ENCODE results near the gene FUCA2.
A peak's percentile ranks its signal among the peaks of the same experiment; 100 is the strongest.

The FUCA2 gene

GRCh38 chr6:143539106-143539505 is 27.6 kb upstream of the FUCA2 start:
- Histone ChIP-seq H3K4me2 (ENCODE audit: low read length) (no peak overlapping the region), H3K27me3 (ENCODE audit: control insufficient read depth, low read length) (peaks cover 33% of the 10 kb centered on the region)

GRCh38 chr6:143538374-143538773 is 26.9 kb upstream of the FUCA2 start:
- Histone ChIP-seq H3K4me1 (ENCODE audit: control insufficient read depth, low read length) (peaks cover 19% of the 10 kb centered on the region), H3K27me3 (ENCODE audit: control insufficient read depth, low read length) (peaks cover 33% of the 10 kb centered on the region), H3K4me2 (ENCODE audit: low read length) (no peak overlapping the region), H3K27ac (ENCODE audit: low read depth, low read length) (no peak overlapping the region), H3K4me3 (ENCODE audit: low read length) (no peak overlapping the region), H3K79me2 (ENCODE audit: control insufficient read depth, low read length) (no peaks in the 10 kb centered on the region), H4K20me1 (ENCODE audit: control insufficient read depth, insufficient read depth, low read depth, low read length) (no peaks in the 10 kb centered on the region), H3K9me2 (replicated peaks; ENCODE audit: control insufficient read depth, low read length) (no peaks in the 10 kb centered on the region), H3K9me3 (ENCODE audit: control insufficient read depth, insufficient read depth, low read length) (no peaks in the 10 kb centered on the region), H3K36me3 (ENCODE audit: control insufficient read depth, low read length) (no peaks in the 10 kb centered on the region), H3F3A (ENCODE audit: control insufficient read depth, insufficient read depth) (no peaks in the 10 kb centered on the region)
- TF ChIP-seq EZH2phosphoT487 (IDR thresholded peaks at IDR 0.05; ENCODE audit: borderline replicate concordance, low read length) (no peak), CTCF (IDR thresholded peaks at IDR 0.05; ENCODE audit: low read depth, low read length, poor library complexity, severe bottlenecking) (no peak)

More at GRCh38 chr6:143539106-143539505, 27.6 kb upstream of the FUCA2 start:
- H3K27ac ChIP-seq (ENCODE audit: low read depth, low read length): no peak overlapping the region
- no peaks in the 10 kb centered on the region for H3K9me3 ChIP-seq (ENCODE audit: control insufficient read depth, insufficient read depth, low read length)
- H4K20me1 ChIP-seq (ENCODE audit: control insufficient read depth, insufficient read depth, low read depth, low read length): no peaks in the 10 kb centered on the region
- H3K36me3 ChIP-seq (ENCODE audit: control insufficient read depth, low read length): no peaks in the 10 kb centered on the region
- H3K4me1 ChIP-seq (ENCODE audit: control insufficient read depth, low read length): peaks cover 19% of the 10 kb centered on the region
- no peak overlapping the region for H3K4me3 ChIP-seq (ENCODE audit: low read length)
- no peak for TF ChIP-seq EZH2phosphoT487 (IDR thresholded peaks at IDR 0.05; ENCODE audit: borderline replicate concordance, low read length)
- no peak for TF ChIP-seq CTCF (IDR thresholded peaks at IDR 0.05; ENCODE audit: low read depth, low read length, poor library complexity, severe bottlenecking)
- H3K9me2 ChIP-seq (replicated peaks; ENCODE audit: control insufficient read depth, low read length): no peaks in the 10 kb centered on the region
- H3K79me2 ChIP-seq (ENCODE audit: control insufficient read depth, low read length): no peaks in the 10 kb centered on the region
- H3F3A ChIP-seq (ENCODE audit: control insufficient read depth, insufficient read depth): no peaks in the 10 kb centered on the region

- Histone ChIP-seq H4K20me1 (ENCODE audit: control insufficient read depth, insufficient read depth, low read depth, low read length) (no peaks in the 10 kb centered on the region), H3K27me3 (ENCODE audit: control insufficient read depth, low read length) (peaks cover 37% of the 10 kb centered on the region), H3K27ac (ENCODE audit: low read depth, low read length) (no peak overlapping the region), H3K4me2 (ENCODE audit: low read length) (peak overlapping the region; percentile 71), H3K4me1 (ENCODE audit: control insufficient read depth, low read length) (peaks cover 19% of the 10 kb centered on the region), H3K79me2 (ENCODE audit: control insufficient read depth, low read length) (no peaks in the 10 kb centered on the region), H3K9me2 (replicated peaks; ENCODE audit: control insufficient read depth, low read length) (no peaks in the 10 kb centered on the region), H3K4me3 (ENCODE audit: low read length) (peak overlapping the region; percentile 71), H3K9me3 (ENCODE audit: control insufficient read depth, insufficient read depth, low read length) (no peaks in the 10 kb centered on the region), H3F3A (ENCODE audit: control insufficient read depth, insufficient read depth) (no peaks in the 10 kb centered on the region), H3K36me3 (ENCODE audit: control insufficient read depth, low read length) (no peaks in the 10 kb centered on the region)
- TF ChIP-seq CTCF (IDR thresholded peaks at IDR 0.05; ENCODE audit: low read depth, low read length, poor library complexity, severe bottlenecking): peak; percentile 39
- peak; percentile 55; the same call in 1 of the 2 replicates for TF ChIP-seq EZH2phosphoT487 (IDR thresholded peaks at IDR 0.05; ENCODE audit: borderline replicate concordance, low read length)
Observed at GRCh38 chr6:143536866-143537691, 25.6 kb upstream of the FUCA2 start.

Data from DOHH2 (cell line).